ENCODE data around the gene AVPR2. TPM values are rescaled to one million over a fixed set of nuclear protein-coding genes. Genes with fewer than 3 reads are reported as not detected.

The AVPR2 gene
- polyA plus RNA-seq, 12 donors = 0.33 to 1.3 (median 0.63) TPM; not detected in 2

DNA sequence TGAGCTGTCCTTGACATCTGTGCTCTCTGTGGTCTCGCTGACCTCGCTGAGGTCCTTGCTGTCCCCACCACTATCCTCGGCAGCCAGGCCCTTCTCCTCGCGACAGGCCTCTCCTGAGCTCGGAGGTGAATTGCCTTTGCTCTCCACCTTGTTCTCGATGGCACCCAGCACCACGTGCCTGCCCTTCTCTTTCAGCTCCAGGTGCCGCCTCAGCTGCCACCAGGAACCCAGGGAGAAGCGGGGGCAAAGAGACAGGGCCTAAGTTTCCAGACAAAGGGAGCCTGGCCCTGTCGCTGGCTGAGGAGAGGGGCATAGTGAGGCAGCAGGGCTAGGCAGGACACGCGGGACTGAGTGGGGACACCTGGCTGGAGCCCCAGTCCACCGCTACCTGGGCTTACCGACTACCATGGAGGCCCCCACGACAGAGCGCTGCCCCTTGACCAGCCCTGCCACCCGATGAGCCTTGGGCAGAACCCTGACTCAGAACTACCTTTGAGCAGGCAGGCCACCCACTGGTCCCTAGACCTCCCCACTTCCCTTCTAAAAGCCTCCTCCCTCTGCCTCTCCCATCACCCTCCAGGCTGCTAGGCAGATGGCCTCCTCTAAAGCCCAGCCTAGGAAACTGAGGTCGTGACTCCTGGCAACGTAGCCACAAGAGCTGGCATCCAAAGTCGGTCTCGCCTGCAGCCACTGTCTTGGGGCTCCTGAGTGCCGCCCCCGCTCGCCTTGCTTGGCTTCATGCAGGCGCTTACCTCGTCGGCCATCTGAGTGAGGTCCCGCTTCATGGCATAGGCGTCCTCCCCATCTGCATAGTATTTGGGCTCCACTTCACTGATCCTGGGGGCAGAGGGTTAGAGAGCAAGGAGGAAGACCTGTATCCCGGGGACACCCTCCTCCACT, 25.8 kb downstream of the AVPR2 start:
- DNase-seq = no peak

DNA sequence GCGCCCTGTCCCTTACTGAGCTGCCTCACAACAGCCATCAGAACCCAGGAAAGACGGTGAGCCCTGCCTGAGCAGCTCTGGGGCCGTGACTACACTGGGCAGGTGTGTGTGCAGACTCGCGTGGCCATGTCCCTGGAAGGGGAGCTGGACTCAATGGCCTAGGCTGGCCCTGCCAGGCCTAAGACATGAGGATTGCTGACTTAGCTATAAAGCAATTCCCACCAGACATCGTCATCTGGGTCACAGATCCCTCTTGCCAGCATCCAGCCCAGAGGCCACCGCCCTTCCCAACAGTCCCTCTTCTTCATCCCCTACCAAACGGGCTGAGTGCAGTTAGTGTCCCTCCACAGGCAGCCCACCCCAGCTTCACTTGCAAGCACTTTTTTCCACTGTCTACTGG, 26.7 kb downstream of the AVPR2 start:
- no peak for DNase-seq

DNA sequence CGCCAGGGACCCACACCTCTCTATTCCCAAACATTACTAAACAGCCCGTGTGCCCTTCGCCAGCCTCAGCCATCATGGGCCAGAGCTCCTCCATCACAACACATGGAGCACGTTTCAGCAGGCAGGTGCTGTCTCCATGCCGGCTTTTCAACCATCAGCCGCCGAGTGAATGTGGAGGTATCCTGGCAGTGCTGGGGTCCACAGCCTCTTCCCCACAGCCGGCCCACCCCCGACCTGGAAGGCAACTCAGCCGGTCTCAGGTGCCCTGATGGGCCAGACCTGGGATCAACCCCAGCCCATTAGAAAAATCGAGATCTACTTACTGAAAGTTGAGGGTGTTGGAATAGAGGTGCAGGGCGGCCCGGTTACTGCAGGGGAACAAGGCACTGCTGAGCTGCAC, 27.3 kb downstream of the AVPR2 start:
- no peak for DNase-seq

DNA sequence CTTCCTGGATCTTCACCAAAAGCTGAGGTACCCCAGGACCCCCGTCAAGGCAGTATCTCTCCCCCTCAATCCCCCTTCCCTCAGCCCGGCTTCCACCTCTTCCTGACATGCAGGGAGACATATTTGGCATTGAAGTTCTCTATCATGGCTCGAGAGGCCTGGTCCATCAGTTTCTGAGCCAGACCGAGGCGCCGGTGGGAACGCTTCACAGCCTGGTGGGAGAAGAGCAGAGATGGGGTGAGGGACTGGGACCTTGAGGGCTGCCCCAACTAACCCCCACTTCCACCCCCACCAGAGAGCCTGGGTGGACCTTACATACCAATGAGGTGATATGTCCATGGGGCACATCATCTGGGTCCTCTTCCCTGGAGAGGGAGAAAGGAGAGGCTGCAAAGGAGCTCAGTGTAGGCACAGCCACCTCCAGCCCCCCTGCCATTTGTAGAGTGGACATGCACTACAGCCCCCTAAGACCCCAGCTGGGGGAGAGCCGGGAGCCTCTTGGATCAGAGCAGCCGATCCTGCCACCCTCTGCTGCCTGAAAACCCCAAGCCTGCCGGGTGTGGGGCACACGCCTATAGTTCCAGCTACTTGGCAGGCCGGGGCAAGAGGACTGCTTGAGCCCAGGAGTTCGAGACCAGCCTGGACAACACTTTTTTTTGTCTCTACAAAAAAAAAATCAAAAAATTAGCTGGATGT, 27.9 kb downstream of the AVPR2 start:
- no peak for DNase-seq

DNA sequence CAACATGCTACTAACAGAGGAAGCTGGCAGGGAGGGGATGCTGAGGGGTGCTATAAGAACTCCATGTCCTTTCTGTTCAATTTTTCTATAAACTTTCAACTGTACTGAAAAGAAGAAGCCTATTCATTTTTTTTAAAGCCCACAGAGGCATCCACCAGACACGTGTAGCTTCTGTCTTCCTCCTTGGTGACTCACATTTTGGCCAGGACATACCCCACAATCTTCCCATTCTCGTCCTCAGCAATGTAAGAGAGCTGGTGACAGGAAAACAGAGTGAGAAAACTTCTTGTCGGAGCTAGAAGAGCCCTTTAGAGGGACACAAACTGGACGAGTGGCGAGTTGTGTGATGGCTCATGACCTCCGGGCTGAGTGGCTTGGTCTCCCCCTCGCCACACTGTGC, 29.3 kb downstream of the AVPR2 start:
- DNase-seq = no peak

DNA sequence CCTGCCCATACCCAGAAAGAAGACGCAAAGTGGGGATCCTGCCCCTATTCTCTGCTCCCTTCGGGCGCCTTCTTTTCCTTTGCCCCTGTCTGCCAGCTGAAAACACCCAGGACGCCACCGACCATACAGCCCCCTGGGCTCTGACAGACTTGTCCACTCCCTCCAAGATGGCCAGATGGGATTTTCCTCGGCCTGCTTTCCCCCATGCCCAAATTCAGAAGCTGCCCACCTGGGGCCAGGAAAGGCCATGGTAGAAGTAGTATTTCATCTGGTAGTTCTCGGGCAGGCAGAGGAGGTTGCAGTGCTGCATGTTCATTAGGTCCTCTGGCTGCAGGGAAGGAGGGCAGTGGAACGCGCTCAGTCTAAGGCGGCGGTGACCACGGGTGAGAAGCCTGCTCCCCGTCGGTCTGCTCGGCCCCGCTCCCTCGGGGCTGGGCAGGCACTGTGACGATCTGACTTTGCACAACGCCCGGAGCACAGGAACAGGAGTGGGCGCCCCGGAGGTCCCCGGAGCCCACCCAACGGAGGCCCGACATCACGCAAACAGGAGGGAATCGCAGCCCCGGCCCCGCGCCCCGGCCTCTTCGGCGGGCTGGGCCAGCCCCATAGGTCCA, 29.8 kb downstream of the AVPR2 start:
- DNase-seq = no peak

DNA sequence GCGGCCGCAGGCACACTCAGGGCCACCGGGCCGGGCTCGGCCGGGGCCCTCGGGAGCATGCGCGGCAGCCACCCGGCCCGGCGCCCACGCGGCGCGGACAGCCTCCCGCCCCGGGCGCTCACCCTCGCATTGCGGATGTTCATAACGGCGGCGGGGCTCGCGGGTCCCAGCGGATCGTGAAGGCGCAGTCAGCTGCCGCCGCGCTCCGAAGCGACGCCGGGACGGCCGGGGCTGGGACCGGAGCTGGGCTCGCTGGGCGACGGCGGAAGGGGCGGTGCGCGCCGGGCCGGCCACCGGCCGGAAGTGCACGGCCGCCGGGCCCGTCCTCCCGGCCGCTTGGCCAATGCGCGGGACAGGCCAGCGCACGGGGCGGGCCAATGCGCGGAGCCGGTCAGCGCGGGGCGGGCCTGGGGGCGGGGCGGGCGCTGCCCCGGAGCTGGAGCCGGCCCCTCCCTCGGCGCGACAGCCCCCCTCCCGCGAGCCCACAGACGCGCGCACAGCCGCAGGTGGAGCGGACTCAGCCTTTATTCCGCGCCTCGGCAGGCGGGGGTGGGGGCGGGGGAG, 30.4 kb downstream of the AVPR2 start, which contains the start of gene NAA10:
Gene NAA10, minus strand, starts transcription at position 276 of the 564 bp plus-strand sequence. Its CDS starts 133 bp downstream, at position 143.
- DNase-seq = peak; percentile 60

DNA sequence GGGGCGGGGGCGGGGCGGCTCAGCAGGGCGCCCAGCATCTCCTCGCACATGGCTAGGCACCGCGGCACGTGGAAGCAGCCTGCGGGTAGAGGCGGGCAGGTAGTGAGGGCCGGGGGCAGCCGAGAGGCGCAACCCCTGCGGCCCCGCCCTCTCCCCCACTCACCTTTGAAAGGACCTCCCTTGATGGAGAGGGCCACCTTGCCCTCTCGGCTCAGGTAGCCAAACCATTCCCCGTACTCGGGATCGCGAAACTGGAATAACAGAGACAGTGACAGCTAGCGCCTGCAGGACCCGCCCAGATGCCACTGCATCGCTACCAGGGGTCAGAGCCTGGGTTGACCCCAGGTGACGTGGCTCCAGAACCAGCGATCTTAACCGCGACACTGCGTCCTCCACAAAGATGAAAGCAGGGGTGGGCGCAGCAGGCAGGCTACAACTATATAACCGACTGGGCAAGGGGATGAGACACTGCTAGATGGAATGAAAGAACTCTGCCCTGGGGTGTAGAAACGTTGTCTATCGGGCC, 30.9 kb downstream of the AVPR2 start:
- DNase-seq = no peak

DNA sequence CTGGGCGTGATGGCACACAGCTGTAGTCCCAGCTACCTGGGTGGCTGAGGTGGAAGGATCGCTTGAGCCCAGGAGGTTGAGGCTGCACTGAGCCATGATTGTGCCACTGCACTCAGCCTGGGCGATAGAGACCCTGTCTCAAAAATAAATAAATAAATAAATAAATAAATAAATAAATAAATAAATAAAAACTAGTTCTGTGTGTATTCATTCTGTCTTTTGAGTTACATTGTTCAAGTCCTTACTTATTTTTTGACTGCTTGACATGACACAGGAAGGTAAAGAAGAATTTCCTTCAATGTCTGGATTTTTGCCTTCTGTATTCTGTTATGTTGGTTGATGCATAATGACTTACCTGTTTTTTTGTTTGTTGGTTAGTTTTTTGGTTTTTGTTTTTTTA, 32.6 kb downstream of the AVPR2 start:
- no peak for DNase-seq

DNA sequence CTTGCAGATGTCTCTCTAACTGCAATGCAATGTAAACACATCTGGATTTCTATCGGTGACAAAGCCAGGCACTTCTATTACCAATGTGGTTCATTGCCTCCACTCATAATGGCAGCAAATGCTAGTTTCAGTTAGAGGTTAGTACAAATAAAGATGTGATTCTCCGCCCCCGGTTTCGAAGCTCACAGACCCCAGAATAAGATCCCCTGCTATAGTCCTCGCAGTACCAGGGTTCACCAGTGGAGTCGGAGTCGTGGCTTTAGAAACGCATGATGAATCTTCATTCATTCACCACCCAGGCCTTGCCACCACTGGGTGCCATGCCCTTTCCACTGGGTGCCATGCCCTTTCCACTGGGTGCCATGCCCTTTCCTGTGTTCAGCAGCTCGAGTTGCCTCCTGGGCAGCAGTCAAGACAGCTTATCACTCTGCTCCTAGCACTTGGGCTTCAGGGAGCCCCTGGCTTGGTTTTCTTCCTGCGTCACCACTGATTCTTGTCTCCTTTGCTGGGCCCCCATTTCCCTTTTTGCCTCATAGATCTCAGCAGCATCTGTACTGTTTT, 33.8 kb downstream of the AVPR2 start:
- DNase-seq = no peak

DNA sequence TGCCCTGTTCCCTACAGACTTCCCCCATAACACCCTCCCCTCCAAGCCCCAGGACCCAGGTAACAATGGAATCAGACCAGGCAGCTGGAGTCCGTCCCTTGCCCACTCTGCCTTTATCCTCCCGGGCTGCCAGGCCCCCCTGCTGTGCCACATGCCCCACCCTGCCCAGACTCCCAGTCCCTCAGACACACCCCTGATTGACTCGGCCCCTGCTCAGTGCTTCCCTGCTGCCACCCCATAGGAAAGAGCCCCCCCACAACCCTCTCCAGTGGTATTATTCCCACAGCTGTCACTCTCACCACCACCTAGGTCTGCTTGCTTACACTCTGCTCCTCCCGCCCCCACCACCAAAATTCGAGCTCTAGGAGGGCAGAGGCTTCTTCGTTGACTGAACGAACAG, 35.1 kb downstream of the AVPR2 start:
- no peak for DNase-seq

DNA sequence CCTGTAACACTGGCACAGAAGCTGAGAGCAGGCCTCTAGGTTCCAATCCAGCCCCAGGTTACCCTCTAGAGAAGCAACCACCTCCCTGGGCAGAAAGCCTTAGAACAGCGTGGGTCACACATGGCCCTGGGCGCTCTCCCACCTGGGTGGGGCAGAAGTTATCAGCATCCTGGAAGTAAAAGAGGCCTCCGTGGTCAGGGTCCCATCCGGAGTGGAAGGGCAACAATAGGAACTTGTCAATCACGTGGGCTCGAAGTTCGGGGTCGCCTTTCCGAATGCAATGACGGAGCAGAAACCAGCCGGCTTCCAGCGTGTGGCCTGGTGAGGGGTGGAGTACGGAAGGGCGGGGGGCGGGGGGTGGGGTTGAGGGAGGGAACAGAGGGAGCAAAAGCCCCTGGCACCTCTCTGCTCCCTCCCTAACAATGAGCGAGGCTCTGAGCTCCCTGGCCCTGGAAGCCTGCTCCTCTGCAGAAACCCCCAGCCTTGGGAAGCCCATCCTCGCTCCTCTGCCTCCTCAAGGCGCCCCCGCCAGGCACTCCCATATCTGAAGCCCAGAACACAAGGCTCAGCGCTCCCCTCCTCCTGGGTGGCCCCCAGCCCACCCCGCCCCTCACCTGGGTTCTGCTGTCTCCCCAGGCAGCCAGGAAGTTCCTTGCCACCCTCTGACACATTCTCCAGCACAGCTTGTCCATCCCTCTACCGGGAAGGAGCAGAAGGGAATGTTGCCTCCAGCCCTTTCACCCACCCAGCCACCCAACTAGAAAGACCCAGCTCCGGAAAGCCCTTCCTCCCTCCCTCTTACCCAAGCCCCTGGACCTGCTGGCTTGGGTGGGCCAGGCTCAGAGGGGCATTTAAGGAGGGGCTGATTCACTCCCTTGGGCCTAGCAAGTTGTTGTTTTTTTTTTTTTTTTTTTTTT, 37.1 kb downstream of the AVPR2 start:
- DNase-seq = no peak

DNA sequence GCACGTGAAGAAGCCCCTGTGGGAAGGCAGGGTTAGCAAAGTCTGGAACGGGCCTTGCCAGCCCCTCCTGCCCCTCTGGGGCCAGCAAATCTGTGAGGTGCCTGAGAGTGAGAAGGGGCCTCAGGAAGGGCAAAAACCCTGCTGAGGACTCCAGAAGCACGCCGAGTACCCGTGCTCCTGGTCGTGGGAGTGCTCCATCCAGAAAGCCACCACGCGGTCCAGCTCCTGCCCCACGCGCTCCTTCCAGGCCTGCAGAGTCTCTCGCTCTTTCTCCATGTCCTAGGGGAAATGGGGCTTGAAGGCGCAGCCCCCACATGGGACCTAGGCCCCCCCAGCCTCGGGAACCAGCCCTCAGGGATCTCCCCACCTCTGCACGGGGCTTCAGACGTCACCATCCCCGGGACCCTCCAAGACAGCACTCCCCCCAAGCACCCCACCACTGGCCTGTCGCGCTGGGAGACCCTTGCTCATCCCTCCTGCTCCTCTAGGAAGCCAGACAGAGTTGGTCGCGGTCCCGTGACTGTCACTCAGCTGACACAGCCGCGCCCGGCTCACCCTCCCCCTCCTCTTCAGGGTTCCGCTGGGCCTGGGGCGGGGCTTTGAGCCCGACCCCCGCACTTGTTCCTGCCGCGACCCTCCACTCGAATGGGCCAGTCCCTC, 39.8 kb downstream of the AVPR2 start, which contains the start of gene RENBP:
Gene RENBP, minus strand, starts transcription at position 504 of the 660 bp plus-strand sequence. Its CDS starts 33 bp downstream, at position 471.
- DNase-seq = no peak

DNA sequence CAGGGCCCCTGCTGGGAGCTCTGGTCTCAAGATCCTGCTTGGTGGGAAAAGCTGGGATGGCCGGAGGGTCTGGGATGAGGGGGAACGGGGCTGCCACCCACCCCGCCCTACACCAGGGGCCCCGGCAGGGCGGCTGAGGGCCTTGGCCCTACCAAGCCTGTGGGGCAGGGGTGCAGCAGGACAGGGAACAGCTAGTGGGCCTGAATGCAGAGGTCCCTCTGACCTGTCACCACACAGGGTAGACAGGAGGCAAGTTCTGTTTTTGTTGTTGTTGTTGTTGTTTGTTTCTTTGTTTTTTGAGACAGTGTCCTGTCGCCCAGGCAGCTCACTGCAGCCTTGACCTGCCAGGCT, 40.3 kb downstream of the AVPR2 start:
- DNase-seq = no peak

DNA sequence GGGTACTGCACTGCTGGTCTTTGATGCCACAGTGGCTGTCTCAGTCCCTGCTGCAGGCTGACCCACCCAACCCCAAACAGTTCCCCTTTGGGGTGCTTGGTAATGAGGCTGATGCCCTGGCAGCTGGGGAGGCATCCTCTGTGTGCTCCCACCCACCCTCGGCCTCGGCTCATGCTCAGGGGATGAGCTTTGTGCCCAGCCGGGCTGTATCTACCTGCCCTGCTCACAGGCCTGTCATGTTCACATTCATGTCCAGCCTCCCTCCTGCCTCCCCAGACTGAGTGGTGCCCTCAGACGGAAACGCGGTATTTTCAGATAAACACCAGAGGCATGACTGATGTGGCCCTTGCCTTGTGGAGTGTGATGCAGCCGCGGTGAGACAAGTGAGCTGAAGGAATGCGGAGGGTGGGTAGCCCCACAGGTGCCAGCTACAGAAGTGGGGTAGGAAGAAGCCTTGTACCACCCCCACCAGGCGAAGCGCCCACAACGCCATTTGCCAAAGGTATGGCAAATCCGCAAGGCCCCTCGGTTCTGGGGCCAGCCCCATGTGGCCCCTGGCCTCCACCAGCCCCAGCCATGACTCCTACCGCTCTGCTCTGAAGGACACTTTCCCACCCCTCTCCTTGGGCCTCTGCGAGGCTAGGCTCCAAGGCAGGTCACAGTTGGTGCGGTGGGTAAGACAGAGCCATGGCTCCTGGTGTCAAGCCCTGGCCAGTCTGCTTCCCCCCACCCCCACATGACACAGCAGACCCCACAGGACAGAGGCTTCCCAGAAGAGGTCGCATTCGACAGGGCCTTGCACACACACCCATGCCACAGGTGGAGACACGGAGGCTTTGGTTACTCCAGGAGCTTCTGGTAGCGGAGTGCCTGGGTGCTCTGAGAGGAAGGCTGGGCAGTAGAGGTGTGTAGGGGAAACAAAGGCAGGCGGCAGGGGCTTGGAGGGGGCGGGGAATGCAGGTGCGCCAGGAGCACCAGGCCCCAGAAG, 41.8 kb downstream of the AVPR2 start:
- DNase-seq = no peak

DNA sequence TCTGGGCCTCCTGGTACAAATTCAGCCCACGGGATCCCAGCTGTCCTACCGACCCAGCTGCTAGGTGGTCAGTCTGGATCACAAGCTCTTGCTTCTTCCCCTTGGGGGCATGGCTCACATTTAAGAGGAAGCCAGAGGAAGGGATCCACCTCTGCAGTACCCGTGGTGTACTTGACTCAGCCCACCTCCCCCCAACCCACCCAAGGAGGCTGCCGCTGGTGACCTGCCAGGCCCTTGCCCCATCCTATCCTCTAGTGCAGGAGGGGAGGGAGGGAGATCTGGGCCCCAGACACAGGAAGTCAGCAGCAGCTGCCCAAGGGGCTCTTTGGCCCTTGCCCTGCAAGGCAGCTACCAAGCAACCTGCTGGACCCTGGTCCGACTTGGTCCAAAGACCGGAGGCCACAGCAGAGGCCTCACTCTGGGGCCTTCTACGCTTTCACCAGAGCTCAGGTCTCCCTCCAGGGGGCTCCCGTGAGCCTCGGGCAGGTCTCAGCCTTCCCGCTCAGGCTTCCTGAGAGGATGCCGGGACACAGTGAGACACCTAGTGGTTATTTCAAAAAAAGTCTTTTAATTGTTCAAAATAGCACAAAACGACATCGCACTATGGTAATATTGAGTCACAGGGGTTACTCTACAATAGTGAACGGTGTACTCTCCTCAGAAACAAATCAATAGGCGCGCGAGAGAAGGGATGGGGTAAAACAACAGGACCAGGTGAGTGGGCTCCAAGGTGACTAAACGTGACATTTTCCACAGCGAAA, 42.7 kb downstream of the AVPR2 start:
- peak; percentile 56 for DNase-seq

DNA sequence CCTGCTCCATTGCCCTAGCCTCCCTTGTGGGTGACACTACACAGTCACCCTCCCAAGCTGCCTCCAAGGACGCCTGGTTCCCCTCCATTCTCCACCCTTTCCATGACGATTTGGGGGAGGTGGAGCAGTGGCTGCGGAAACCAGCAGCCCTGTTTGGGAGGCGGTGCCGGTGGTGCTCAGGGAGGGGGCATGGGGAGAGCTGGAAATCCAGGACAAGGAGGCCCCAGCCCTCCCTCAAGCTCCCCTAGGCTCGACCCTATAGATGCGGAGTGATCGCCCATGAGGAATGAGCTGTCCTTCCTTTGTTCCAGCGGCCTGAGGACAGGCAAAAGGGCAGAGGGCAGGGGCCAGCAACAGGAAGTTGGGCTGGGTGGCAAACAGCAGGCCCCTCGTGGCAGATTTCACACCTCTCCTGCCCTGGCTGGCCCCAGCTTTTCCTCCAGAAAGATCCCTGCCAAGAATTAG, 43.6 kb downstream of the AVPR2 start:
- DNase-seq = no peak

All from muscle of arm (tissue), 12 donors.